ENCODE measurements around the gene YES1.

GRCh38 chr18:725646-726045 lies 86.4 kb downstream of the YES1 start:
- TF ChIP-seq, protein P1, sequence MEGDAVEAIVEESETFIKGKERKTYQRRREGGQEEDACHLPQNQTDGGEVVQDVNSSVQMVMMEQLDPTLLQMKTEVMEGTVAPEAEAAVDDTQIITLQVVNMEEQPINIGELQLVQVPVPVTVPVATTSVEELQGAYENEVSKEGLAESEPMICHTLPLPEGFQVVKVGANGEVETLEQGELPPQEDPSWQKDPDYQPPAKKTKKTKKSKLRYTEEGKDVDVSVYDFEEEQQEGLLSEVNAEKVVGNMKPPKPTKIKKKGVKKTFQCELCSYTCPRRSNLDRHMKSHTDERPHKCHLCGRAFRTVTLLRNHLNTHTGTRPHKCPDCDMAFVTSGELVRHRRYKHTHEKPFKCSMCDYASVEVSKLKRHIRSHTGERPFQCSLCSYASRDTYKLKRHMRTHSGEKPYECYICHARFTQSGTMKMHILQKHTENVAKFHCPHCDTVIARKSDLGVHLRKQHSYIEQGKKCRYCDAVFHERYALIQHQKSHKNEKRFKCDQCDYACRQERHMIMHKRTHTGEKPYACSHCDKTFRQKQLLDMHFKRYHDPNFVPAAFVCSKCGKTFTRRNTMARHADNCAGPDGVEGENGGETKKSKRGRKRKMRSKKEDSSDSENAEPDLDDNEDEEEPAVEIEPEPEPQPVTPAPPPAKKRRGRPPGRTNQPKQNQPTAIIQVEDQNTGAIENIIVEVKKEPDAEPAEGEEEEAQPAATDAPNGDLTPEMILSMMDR (IDR thresholded peaks at IDR 0.05) = no peak
- TF ChIP-seq POLR2A (IDR thresholded peaks at IDR 0.05) = no peak
- TF ChIP-seq POLR2AphosphoS5 (IDR thresholded peaks at IDR 0.05) = no peak
- TF ChIP-seq EP300 (IDR thresholded peaks at IDR 0.05) = no peak
